SKM-1 (cell line): ENCODE data around the gene CDC42BPA.
A peak's percentile ranks its signal among the peaks of the same experiment; 100 is the strongest.
"Not testable (repeated sequence)": the region's sequence is repeated elsewhere in the genome, so short reads cannot be mapped to it uniquely, and the experiment has no call there.

Experiments used
- DNase-seq: peaks from one replicate; lab custom pipeline; 2025; ENCODE audit not compliant: unreplicated experiment; lab: John Stamatoyannopoulos, UW

The CDC42BPA gene

DNA sequence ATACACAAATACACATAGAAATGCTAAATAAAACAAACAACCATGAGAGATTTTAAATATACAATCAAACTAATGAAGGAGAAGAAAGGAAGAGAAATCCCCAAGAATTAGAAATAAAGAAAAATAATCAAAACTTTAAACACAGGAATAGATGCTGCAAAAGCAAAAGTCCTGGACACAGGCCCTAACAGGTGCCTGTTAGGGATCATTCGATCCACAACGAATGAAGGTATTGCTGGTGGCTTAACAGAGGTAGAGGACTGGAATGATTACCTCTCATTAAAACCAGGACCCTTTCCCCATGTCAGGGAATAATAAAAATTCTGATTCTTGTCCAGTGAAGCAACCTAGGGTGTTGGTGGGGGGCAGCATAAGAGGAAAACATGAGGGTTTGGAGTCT is 56.8 kb downstream of the CDC42BPA start:
- no peak for DNase-seq

DNA sequence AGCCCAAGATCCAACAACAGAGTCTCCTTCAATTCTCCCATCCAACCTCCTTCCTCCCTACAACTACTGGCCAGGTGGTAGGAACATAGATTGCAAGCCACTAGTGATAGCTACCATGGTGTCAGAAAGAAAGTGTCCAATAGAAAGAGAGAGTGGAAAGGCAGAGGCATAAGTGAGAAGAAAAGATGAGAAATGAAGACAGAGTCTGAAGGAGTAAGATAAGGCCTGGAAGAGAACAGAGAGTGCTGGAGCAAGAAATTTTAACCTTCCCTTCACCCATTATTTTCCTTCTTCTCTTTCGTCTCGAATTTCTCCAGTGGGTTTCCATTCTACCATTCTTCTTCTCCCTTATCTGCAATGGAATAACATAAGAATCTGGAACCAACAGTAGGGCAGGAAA is 57.9 kb downstream of the CDC42BPA start:
- DNase-seq, result no peak

DNA sequence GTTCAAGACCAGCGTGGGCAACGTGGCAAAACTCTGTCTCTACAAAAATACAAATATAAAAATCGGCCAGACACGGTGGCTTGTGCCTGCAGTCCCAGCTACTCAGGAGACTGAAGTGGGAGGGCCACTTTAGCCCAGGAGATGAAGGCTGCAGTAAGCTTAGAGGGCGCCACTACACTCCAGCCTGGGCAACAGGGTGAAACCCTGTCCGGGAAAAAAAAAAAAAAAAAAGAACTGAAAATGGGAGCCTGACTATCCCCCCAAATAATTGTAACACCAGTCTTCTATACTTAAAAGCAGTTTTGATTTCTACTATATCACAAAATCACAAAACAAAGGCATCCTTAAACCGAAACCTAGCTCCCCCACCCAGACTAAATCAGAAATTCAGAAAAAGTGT is 60.3 kb downstream of the CDC42BPA start:
- no peak for DNase-seq

DNA sequence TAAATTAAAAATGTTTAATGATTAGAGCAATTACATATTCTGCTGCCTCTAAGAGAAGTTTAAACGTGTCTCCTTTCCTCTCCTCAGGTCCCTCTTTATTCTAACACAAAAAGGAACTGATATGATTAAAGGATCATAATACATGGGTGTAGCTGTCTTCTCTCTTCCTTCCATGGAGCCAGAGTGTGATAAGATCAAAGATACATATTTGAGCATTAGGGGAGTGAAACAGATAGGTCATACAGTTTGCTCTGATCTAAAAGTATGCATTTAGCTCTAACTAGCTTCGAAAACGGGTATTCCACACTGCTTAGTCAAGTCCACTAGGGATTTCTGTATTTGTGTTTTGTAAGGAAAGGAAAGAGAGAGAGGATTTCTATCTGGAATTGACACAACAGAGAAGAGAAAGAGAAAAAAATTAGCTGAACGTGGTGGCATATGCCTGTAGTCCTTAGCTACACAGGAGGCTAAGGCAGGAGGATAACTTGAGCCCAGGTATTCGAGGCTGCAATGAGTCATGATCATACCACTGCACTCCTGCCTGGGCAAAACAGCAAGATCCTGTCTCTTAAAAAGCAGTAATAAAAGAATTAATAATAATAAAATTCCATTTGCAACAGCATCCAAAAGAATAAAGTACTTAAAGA is 63.1 kb downstream of the CDC42BPA start:
- DNase-seq, result no peak

DNA sequence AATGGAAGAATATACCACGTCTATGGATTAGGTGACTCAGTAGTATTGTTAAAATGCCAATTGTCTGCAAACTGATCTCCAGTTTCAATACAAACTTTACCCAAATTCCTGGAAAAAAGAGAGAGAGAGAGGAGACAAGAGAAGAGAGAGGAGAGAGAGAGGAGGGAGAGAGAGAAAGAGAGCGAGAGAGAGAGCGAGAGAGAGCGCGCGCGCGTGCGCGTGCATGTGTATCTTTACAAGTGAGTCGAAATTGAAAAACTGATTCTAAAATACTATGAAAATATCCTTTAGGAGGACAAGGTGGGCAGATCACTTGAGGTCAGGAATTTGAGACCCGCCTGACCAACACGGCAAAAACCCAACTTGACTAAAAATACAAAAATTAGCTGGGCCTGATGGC is 65.2 kb downstream of the CDC42BPA start:
- DNase-seq, result no peak

DNA sequence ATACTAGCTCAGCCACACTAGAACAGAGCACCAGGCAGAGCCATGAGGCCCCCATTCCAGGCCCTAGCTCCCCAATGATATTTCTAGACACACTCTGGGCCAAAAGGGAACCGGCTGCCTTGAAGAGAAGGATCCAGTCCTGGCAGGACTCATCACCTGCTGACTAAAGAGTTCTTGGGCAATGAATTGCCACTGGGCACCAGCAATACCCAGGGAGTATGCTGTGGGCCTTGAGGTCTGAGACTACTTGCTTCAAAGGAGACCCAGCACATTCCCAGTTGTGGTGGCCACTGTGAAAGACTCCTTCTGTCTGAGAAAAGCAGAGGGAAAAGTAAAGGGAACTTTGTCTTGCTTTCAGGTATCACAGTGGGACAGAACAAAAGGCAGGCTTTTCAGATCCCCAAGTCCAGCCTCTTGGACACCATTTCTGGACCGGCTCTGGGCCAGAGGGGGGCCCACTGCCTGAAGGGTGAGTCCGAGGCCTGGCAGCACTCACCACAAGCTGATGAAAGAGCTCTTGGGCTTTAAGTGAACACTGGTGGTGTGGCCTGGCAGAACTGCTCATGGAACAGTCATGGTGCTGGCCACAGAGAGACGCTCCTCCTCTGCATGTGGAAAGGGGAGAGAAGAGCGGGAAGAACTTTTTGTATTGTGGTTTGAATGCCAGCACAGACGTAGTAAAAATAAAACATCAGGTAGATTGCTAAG is 72.5 kb downstream of the CDC42BPA start:
- no peak for DNase-seq

DNA sequence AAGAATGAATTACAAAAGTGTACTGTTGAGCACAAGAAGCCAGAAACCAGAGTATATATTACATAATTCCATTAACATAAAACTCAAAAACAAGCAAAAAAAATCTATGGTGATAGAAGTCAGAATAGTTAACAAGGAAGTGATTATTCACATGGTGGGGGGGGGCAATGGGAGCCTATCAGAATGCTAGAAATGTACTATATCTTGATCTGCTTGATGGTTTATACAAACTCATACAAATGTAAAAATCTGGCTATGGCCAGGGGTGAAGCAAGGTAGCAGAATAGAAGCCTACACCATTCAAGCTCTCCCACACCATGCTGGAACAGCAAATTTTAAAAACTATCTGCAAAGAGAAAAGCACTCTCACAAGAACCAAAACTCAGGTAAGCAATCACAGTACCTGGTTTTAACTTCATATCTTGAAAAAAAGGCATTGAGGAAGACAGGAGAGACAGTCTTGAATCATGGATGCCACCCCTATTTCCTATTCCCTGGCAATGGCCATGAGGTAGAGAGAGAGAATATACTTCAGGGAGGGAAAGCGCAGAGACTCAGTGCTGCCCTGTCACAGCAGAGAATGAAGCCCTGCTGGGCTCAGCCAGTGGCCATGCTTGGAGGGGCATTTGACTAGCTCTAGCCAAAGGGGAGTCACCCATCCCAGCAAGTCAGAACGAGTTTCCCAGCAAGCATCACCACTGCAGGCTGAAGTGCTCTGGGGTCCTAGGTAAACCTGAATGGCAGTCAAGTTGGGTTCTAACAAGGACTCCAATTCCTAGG is 73.8 kb downstream of the CDC42BPA start:
- DNase-seq, result no peak

DNA sequence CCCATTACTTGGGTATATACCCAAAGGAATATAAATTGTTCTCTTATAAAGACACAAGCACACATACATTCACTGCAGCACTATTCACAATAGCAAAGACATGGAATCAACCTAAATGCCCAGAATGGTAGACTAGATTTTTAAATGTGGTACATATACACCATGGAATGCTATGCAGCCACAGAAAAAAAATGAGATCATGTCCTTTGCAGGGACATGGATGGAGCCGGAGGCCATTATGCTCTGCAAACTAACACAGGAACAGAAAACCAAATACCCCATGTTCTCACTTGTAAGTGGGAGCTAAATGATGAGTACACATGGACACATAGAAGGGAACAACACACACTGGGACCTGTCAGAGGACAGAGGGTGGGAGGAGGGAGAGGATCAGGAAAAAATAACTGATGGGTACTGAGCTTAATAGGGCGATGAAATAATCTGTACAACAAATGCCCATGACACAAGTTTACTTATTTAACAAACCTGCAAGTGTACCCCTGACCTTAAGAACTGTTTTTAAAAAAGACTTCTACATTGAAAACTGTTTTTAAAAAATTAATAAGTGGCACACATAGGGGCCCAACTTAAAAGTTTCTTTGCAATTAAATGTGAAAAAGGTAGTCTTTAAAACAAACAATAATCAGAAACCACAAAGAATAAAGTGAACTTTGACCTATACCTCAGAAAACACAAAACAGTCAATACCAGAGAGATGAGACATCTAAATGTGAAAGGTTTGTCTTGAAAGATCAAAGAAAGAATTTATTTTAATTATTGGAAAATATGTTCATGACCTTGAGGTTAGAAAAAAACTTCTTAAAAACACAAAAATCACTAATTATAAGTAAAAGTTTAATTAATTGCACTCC is 75.2 kb downstream of the CDC42BPA start:
- no peak for DNase-seq

DNA sequence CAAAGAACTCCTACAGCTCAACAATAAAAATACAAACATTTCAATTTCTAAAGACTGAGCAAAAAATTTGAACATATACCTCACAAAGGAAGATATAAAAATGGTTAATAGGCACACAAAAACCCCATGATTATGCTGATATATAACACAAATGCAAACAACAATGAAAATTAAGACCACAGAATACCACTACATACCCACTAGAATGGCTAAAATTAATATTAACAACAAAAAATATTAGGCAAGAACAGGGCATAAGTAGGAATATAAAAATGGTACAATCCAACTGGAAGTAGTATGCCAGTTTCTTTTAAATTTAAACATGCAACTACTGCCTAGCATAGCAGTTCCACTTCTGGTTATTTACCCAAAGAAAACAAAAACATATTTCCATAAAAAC is 77.3 kb downstream of the CDC42BPA start:
- DNase-seq, result no peak

DNA sequence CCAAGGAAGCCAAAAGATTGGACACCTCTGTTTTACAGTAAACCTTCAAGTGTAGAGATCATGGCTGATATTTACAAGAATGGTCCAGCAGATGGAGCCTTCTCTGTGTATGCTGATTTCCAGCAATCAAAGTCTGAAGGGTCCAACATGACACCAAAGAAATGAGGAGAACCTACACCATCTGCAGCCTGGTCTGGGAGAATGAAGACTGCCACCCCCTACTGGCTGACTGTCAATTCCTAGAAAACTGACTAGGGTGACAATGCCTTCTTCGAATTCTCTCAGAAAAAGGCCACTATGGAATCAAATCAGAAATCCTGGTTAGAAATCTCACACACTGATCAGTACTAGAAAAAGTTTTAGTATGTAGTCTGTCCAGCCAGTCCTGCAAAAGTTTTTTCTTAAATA is 83.3 kb downstream of the CDC42BPA start:
- peak; percentile 73 for DNase-seq

DNA sequence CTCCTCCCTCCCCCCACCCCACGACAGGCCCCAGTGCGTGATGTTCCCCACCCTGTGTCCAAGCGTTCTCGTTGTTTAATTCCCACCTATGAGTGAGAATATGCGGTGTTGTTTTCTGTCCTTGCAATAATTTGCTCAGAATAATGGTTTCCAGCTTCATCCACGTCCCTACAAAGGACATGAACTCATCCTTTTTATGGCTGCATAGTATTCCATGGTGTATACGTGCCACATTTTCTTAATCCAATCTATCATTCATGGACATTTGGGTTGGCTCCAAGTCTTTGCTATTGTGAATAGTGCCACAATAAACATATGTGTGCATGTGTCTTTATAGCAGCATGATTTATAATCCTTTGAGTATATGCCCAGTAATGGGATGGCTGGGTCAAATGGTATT is 87.2 kb downstream of the CDC42BPA start:
- not testable (repeated sequence) for DNase-seq

DNA sequence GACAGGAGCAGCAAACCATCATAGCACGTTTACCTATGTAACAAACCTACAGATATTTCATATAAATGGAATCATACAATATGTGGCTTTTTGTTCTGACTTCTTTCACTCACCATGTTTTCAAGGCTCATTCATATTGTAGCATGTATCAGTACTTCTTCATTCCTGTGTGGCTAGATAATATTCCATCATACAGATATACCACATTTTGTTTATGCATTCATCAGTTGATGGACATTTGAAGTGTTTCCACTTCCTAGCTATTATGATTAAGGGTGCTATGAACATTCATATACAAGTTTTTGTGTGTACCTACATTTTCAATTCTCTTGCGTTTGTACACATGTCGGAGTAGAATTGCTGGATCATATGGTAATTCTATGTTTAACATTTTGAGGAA is 90.1 kb downstream of the CDC42BPA start:
- no peak for DNase-seq

DNA sequence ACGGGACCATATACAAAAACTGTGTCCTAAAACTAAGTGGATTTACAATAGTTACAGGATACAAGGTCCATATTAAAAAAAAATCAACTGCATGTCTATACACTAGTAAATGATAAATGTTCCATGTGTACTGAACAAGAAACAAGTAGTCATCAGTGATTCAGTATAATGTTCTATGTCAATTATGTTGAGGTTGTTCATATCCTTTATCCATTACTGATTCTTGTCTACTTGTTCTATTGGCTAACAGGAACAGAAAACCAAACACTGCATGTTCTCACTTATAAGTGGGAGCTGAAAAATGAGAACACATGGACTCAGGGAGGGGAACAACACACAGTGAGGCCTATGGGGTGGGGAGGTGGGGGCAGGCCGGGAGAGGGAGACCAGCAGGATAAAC is 90.5 kb downstream of the CDC42BPA start:
- no peak for DNase-seq

DNA sequence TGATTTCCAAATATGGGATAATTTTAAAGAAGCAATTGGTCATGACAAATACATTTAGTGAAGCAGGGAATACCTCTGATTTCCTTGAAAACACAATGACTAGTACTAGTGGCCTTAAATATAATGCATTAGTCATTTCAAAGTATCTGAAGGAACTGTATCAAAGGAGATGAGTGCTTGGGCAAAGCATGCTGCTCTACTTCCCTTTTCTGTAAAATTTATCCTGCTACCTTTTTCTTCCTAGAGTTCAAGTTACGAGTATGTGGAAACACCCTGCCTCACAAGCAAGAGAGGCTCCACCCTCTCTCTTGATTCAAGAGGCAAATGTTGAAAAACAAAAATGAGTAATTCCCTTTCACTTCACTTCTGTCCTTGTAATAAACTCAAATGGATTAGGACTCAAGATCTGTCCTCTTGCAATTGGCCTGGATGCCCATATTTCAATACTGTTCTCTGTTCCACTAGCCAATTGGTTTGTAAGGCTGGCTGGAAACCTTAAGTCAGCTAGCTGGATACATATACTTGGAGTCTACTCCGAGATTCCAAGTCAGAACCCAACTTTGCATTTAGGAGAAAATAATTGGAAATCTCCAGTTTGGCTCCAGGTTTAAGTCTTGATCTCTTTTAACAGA is 92.5 kb downstream of the CDC42BPA start:
- peak; percentile 87 for DNase-seq

DNA sequence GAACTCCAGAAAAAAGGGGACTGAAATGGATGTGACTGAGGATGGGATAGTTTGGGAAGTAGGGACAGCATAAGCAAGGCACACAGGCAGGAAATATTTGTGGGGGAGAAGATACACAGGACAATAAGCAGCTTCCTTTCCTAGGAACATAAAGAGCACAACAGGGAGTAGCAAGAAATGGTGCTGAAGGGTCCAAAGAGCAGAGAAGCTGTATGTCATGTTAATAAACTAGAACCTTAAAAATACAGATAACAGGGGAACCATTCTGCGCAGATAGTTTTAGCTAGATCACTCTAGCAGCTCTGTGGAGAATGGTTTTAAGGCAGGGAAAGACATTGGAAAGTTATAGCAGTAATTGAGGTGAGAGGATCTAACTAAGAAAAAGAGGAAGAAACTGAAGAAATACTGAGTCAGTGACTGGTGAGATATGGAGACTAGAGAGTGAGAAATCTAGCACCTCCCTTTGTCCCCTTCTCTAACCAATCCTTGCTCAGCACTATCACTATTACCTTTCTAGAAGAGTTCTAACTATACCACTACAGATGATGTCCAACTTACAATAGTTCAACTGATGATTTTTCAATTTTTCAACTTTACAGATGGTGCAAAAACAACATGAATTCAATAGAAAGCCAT is 95.0 kb downstream of the CDC42BPA start:
- DNase-seq, result peak; percentile 58

DNA sequence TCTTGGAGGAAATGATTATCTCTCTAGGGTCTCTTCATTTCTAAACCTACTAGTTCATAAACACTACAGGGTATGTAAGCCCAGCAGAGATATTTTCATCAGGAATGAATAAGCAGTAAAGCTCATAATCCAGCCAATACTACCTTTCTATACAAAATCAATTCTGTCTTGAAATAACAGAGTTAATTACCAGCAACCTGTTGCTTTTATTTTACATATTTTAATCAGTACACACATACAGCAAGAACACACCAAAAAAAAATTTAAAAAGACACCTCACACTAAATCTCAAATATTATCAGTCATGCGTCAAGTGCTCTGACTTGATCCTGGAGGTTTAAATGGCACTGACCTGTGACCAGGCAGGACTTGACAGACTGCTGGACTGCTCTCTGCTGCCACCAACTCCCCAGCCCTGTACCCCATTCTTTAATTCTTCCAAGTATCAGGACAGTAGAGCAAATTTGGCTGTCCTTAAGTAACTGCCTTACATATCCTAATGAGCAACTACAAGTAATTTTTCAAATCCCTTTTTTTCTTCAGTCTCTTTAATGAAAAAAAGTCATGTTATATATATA is 98.5 kb downstream of the CDC42BPA start:
- DNase-seq, result no peak

DNA sequence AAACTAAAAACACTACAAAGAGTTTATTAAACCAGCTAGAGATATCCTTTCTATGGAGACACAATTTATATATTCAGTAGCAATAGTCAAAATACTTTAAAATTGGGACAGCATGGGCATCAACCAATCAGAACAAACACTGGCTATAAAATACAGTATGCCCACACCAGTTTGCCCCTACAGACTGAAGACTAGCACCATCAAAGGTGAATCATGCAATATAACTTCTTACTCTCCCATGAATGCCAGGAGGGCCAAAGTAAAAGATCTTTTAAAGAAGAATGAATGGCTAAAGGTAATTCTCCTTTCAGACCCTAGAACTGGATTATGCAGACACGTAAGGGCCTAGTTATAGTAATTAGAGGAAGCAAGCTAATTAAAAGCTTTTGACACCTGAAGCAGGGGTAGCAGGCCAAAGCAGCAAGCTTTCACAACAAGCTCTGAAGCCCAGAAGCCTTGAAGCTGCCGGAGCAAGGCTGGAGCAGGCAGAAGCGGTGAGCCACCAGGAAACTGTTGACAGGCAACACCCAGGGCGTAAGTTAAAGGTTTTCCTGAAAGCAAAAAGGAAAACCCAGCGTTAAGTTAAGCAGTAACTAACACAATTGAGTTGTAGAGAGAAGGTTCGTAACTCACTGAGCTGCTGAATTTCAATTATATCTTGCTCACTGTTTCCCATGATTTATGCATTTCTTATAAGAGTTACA is 99.3 kb downstream of the CDC42BPA start:
- no peak for DNase-seq

DNA sequence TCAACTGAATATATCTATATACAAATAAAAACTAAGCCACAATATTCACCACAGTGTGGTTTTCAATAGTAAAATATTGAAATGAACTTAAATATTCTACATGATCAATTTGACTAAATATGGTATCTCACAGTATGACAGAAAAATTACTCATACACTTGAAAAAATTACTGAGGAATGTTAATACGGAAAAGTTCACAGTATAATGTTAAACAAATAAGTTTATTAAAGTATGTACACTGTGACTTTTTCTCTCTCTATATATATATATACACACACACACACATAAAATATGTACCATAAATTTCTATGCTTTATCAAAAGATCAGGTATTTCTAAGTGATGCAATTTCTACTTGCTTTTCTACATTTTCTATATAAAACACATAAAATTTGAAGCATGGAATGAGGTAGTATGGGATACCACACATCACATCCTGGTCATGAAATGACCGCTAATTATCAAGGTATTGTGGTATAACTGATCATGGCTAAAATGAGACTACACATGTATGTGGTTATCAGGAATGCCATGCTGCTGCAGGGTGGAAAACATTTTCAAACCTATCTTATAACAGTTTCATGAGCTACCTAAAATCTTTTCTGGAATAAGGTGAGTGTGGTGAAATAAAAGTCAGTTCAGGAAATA is 102.3 kb downstream of the CDC42BPA start:
- no peak for DNase-seq

DNA sequence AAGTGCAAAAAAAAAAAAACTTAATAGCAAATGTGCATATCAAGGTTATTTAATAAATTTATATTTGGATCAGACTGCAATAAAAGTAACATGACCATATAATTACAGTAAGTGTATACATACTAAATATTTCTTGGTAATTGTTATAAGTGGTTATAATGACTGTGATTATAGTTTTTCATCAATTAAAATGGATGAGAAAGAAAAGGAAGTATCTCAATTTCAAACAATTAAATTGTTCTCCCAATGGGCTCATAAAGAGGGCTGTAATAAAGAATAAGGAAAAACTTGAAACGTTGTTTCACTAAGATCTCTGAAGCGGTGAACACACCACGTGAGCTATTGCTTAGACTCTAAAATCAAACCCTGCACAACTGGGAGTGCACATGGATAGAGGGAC is 104.1 kb downstream of the CDC42BPA start:
- no peak for DNase-seq
